Measurements from ENCODE around the gene LNX2.

The LNX2 gene

GRCh38 chr13:27641711-27642502, 21.6 kb upstream of the LNX2 start:
- TF ChIP-seq POLR2AphosphoS5 (IDR thresholded peaks at IDR 0.05; ENCODE audit: low read depth, low read length) (no peak), FOXP2 (optimal IDR thresholded peaks at IDR 0.05; ENCODE audit: borderline replicate concordance, extremely low read depth, extremely low read length, insufficient read depth) (no peak), TAF1 (IDR thresholded peaks at IDR 0.05; ENCODE audit: borderline replicate concordance, insufficient read depth, low read length) (no peak), REST (IDR thresholded peaks at IDR 0.05; ENCODE audit: insufficient read depth in 1 of 2, low read depth in 2 of 2, low read length in 2 of 2) (no peak), SIN3A (IDR thresholded peaks at IDR 0.05; ENCODE audit: borderline replicate concordance, insufficient read depth, low read length) (no peak)

GRCh38 chr13:27639186-27639585, 18.9 kb upstream of the LNX2 start:
- TF ChIP-seq SIN3A (IDR thresholded peaks at IDR 0.05; ENCODE audit: borderline replicate concordance, insufficient read depth, low read length) (no peak), POLR2AphosphoS5 (IDR thresholded peaks at IDR 0.05; ENCODE audit: low read depth, low read length) (no peak), FOXP2 (optimal IDR thresholded peaks at IDR 0.05; ENCODE audit: borderline replicate concordance, extremely low read depth, extremely low read length, insufficient read depth) (no peak), REST (IDR thresholded peaks at IDR 0.05; ENCODE audit: insufficient read depth in 1 of 2, low read depth in 2 of 2, low read length in 2 of 2) (no peak), TAF1 (IDR thresholded peaks at IDR 0.05; ENCODE audit: borderline replicate concordance, insufficient read depth, low read length) (no peak)

GRCh38 chr13:27638521-27638920, 18.2 kb upstream of the LNX2 start:
- TF ChIP-seq FOXP2 (optimal IDR thresholded peaks at IDR 0.05; ENCODE audit: borderline replicate concordance, extremely low read depth, extremely low read length, insufficient read depth) (no peak), TAF1 (IDR thresholded peaks at IDR 0.05; ENCODE audit: borderline replicate concordance, insufficient read depth, low read length) (no peak), SIN3A (IDR thresholded peaks at IDR 0.05; ENCODE audit: borderline replicate concordance, insufficient read depth, low read length) (no peak), REST (IDR thresholded peaks at IDR 0.05; ENCODE audit: insufficient read depth in 1 of 2, low read depth in 2 of 2, low read length in 2 of 2) (no peak), POLR2AphosphoS5 (IDR thresholded peaks at IDR 0.05; ENCODE audit: low read depth, low read length) (no peak)

- TF ChIP-seq TAF1 (IDR thresholded peaks at IDR 0.05; ENCODE audit: borderline replicate concordance, insufficient read depth, low read length) (no peak), FOXP2 (optimal IDR thresholded peaks at IDR 0.05; ENCODE audit: borderline replicate concordance, extremely low read depth, extremely low read length, insufficient read depth) (no peak), POLR2AphosphoS5 (IDR thresholded peaks at IDR 0.05; ENCODE audit: low read depth, low read length) (no peak), SIN3A (IDR thresholded peaks at IDR 0.05; ENCODE audit: borderline replicate concordance, insufficient read depth, low read length) (no peak), REST (IDR thresholded peaks at IDR 0.05; ENCODE audit: insufficient read depth in 1 of 2, low read depth in 2 of 2, low read length in 2 of 2) (no peak)
These were observed 17.7 kb upstream of the LNX2 start for GRCh38 chr13:27638001-27638400.
